Neural progenitor cell (in vitro differentiated cells): ENCODE measurements around the gene SMIM15. TPM values are rescaled to one million over a fixed set of nuclear protein-coding genes. Genes with fewer than 3 reads are reported as not detected.

Source experiments
- DNase-seq: peaks from one replicate; pipeline ENCODE4 v3.0.0-alpha.2; 2016; ENCODE audit warnings: low spot score
- H2AFZ ChIP-seq: fragments of 200-600 bp; sonication (generic); replicated peaks from 2 replicates; pipeline ENCODE4 v1.6.1; 2016; ENCODE audit warnings: antibody characterized with exemption
- H3F3A ChIP-seq: fragments of 200-600 bp; sonication (generic); 2 replicates; pipeline ENCODE4 v1.6.1; 2016; ENCODE audit warnings: antibody characterized with exemption, low read depth
- H3K27ac ChIP-seq: fragments of 200-600 bp; sonication (generic); 2 replicates; pipeline ENCODE4 v1.5.1; 2016; ENCODE audit warnings: mild to moderate bottlenecking
- H3K27me3 ChIP-seq: fragments of 200-600 bp; sonication (generic); 2 replicates; pipeline ENCODE4 v1.6.1; 2016; ENCODE audit warnings: mild to moderate bottlenecking, moderate library complexity
- H3K36me3 ChIP-seq: fragments of 200-600 bp; sonication (generic); 2 replicates; pipeline ENCODE4 v1.5.1; 2016
- H3K4me1 ChIP-seq: fragments of 200-600 bp; sonication (generic); 2 replicates; pipeline ENCODE4 v1.6.1; 2016; ENCODE audit warnings: mixed run types
- H3K4me2 ChIP-seq: fragments of 200-600 bp; sonication (generic); 2 replicates; pipeline ENCODE4 v1.6.1; 2016
- H3K4me3 ChIP-seq: fragments of 200-600 bp; sonication (generic); 2 replicates; pipeline ENCODE4 v1.5.1; 2016
- H3K79me2 ChIP-seq: fragments of 200-600 bp; sonication (generic); 2 replicates; pipeline ENCODE4 v1.6.1; 2016; ENCODE audit warnings: low read depth
- H3K9ac ChIP-seq: fragments of 200-600 bp; sonication (generic); 2 replicates; pipeline ENCODE4 v1.6.1; 2016
- H3K9me3 ChIP-seq: fragments of 200-600 bp; sonication (generic); 2 replicates; pipeline ENCODE4 v1.5.1; 2016; ENCODE audit warnings: low read depth
- H4K20me1 ChIP-seq: fragments of 200-600 bp; sonication (generic); 2 replicates; pipeline ENCODE4 v1.6.1; 2016; ENCODE audit warnings: low read depth
- H3K27ac Mint-ChIP-seq: 3 replicates; pipeline ENCODE4 v1.8.0; 2021; ENCODE audit warnings: mixed read lengths
- H3K27me3 Mint-ChIP-seq: 2 replicates; pipeline ENCODE4 v1.8.0; 2022; ENCODE audit warnings: low read depth, mild to moderate bottlenecking, inconsistent platforms, moderate library complexity, mixed read lengths; ENCODE audit not compliant: insufficient read depth
- H3K36me3 Mint-ChIP-seq: 3 replicates; pipeline ENCODE4 v1.8.0; 2021; ENCODE audit warnings: mixed read lengths
- H3K4me1 Mint-ChIP-seq: 3 replicates; pipeline ENCODE4 v1.8.0; 2021; ENCODE audit warnings: mixed read lengths
- H3K4me3 Mint-ChIP-seq: 3 replicates; pipeline ENCODE4 v1.8.0; 2021; ENCODE audit warnings: mild to moderate bottlenecking, moderate library complexity, mixed read lengths
- H3K9me3 Mint-ChIP-seq: 3 replicates; pipeline ENCODE4 v1.8.0; 2020; ENCODE audit warnings: mixed read lengths
- EZH2 ChIP-seq: fragments of 200-600 bp; sonication (generic); IDR thresholded peaks from 2 replicates; pipeline ENCODE4 v1.6.1; 2017; ENCODE audit warnings: antibody characterized with exemption, mild to moderate bottlenecking, moderate library complexity
- EZH2phosphoT487 ChIP-seq: fragments of 200-600 bp; sonication (generic); IDR thresholded peaks from 2 replicates; pipeline ENCODE4 v1.6.1; 2017; ENCODE audit warnings: antibody characterized with exemption
- total RNA-seq: library from RNA; depleted of rRNA; stranded (reverse); fragments of >200 nt; gene quantifications from 2 replicates; pipeline ENCODE4 v1.2.3, GENCODE V29; 2015; ENCODE audit warnings: low replicate concordance
- TF ChIP-seq, protein P1 (sequence below): fragments of 200-600 bp; sonication (generic); IDR thresholded peaks from 2 replicates; pipeline ENCODE4 v1.5.1; 2017; ENCODE audit warnings: antibody characterized with exemption, mild to moderate bottlenecking

Gene SMIM15
- total RNA-seq, 1 donor from 2014 or later: 40.9 TPM

DNA sequence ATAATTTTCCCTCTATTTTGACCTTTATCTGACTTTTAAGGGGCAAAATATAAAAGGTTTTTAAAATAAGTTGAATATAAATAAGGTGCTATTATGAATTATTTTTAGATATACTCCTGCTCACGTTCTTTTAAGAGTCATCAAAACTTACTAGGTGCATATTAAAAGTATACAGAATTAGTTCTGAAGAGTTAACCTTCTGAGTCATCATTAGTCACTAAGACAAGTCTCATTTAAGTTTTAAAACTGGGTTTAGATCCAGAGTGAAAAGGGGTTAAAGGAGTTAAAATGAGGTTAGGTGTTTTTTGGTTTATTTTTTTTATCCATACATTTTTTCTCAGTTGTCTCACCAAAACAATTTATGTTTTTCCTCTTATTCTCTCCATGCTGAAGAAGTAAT, 41.7 kb downstream of the SMIM15 start:
- Histone ChIP-seq H3K27ac (no peak overlapping the region), H3F3A (no peaks in the 10 kb centered on the region), H3K36me3 (no peaks in the 10 kb centered on the region), H2AFZ (no peak overlapping the region), H3K79me2 (no peaks in the 10 kb centered on the region), H3K9ac (no peak overlapping the region), H3K27me3 (no peaks in the 10 kb centered on the region), H3K4me2 (no peak overlapping the region), H3K4me1 (no peaks in the 10 kb centered on the region), H4K20me1 (no peaks in the 10 kb centered on the region), H3K9me3 (no peaks in the 10 kb centered on the region), H3K4me3 (no peak overlapping the region)
- H3K36me3 Mint-ChIP-seq: no peaks in the 10 kb centered on the region
- no peak overlapping the region for H3K27ac Mint-ChIP-seq
- no peaks in the 10 kb centered on the region for H3K9me3 Mint-ChIP-seq
- no peaks in the 10 kb centered on the region for H3K27me3 Mint-ChIP-seq
- H3K4me1 Mint-ChIP-seq: no peaks in the 10 kb centered on the region
- H3K4me3 Mint-ChIP-seq: no peak overlapping the region
- TF ChIP-seq EZH2phosphoT487 (no peak), EZH2 (no peak)
- TF ChIP-seq, protein P1, sequence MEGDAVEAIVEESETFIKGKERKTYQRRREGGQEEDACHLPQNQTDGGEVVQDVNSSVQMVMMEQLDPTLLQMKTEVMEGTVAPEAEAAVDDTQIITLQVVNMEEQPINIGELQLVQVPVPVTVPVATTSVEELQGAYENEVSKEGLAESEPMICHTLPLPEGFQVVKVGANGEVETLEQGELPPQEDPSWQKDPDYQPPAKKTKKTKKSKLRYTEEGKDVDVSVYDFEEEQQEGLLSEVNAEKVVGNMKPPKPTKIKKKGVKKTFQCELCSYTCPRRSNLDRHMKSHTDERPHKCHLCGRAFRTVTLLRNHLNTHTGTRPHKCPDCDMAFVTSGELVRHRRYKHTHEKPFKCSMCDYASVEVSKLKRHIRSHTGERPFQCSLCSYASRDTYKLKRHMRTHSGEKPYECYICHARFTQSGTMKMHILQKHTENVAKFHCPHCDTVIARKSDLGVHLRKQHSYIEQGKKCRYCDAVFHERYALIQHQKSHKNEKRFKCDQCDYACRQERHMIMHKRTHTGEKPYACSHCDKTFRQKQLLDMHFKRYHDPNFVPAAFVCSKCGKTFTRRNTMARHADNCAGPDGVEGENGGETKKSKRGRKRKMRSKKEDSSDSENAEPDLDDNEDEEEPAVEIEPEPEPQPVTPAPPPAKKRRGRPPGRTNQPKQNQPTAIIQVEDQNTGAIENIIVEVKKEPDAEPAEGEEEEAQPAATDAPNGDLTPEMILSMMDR: no peak
- DNase-seq: no peak

DNA sequence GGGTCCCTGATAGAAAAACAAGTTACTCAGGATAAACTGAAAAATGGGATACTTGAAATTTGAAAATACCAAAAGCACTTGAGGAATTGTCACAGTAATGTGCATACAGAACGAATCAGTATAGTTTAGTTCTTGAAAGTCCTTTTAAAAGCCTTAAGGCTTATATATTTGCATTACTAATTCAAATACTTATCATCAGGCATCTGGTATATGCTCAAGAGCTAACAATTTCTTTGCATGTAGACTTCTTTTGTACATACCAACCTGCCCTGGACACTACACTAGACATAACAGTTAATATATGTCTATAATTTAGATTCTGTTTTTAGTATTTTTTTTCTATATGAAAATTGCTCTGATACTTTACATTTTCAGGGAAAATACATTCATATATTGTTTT, 43.2 kb downstream of the SMIM15 start:
- Mint-ChIP-seq H3K27me3 (no peaks in the 10 kb centered on the region), H3K27ac (no peak overlapping the region), H3K36me3 (no peaks in the 10 kb centered on the region), H3K4me1 (no peaks in the 10 kb centered on the region), H3K9me3 (no peaks in the 10 kb centered on the region), H3K4me3 (no peak overlapping the region)
- H3K4me3 ChIP-seq: no peak overlapping the region
- no peaks in the 10 kb centered on the region for H3K9me3 ChIP-seq
- no peaks in the 10 kb centered on the region for H4K20me1 ChIP-seq
- H3F3A ChIP-seq: no peaks in the 10 kb centered on the region
- no peaks in the 10 kb centered on the region for H3K27me3 ChIP-seq
- H2AFZ ChIP-seq: no peak overlapping the region
- no peak overlapping the region for H3K27ac ChIP-seq
- TF ChIP-seq, protein P1: no peak
- H3K9ac ChIP-seq: no peak overlapping the region
- no peak overlapping the region for H3K4me2 ChIP-seq
- H3K4me1 ChIP-seq: no peaks in the 10 kb centered on the region
- H3K79me2 ChIP-seq: no peaks in the 10 kb centered on the region
- no peak for DNase-seq
- no peaks in the 10 kb centered on the region for H3K36me3 ChIP-seq

DNA sequence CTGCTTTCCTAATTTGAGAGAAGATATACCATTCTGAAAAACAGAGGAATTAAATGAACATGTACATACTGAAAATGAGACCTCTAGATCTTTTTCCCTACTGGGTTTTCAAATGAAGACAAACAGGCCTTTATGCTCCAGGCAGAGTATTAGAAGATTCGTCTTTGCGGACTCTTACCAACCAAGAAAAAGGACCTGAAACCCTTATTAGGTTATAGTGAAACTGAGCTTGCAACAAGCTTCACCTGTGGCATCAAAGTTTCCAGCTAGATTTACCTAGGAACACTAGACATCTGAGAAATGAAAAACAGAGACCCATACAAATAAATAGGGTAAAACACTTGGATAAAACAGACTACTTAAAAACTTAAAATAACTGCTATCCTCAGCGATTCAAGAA, 46.3 kb downstream of the SMIM15 start:
- Histone ChIP-seq H3K27me3 (no peaks in the 10 kb centered on the region), H4K20me1 (no peaks in the 10 kb centered on the region), H3K4me2 (no peak overlapping the region), H3F3A (no peaks in the 10 kb centered on the region), H2AFZ (no peak overlapping the region), H3K27ac (no peak overlapping the region), H3K4me3 (no peak overlapping the region), H3K9ac (no peak overlapping the region), H3K79me2 (no peaks in the 10 kb centered on the region), H3K9me3 (no peaks in the 10 kb centered on the region), H3K36me3 (no peaks in the 10 kb centered on the region), H3K4me1 (no peaks in the 10 kb centered on the region)
- H3K36me3 Mint-ChIP-seq: peaks cover 2% of the 10 kb centered on the region
- H3K4me1 Mint-ChIP-seq: no peaks in the 10 kb centered on the region
- TF ChIP-seq, protein P1: no peak
- TF ChIP-seq EZH2 (no peak), EZH2phosphoT487 (no peak)
- H3K27ac Mint-ChIP-seq: no peak overlapping the region
- H3K4me3 Mint-ChIP-seq: no peak overlapping the region
- H3K9me3 Mint-ChIP-seq: no peaks in the 10 kb centered on the region
- no peak for DNase-seq
- H3K27me3 Mint-ChIP-seq: peaks cover 3% of the 10 kb centered on the region

DNA sequence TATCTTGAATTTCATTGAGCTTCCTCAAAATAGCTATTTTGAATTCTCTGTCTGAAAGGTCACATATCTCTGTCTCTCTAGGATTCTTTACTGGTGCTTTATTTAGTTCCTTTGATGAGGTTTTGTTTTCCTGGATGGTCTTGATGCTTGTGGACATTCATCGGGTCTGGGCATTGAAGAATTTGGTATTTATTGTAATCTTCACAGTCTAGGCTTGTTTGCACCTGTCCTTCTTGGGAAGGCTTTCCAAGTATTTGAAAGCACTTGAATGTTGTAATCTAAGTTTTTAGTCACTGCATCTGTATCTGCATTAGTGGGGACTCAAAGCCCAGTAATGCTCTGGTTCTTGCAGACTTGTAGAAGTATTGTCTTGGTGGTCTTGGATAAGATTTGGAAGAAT, 47.8 kb downstream of the SMIM15 start:
- H3K4me3 ChIP-seq: no peak overlapping the region
- peaks cover 3% of the 10 kb centered on the region for H3K27me3 Mint-ChIP-seq
- no peak for DNase-seq

More for the DNA sequence above, 47.8 kb downstream of the SMIM15 start:
- Mint-ChIP-seq H3K4me3 (no peak overlapping the region), H3K9me3 (no peaks in the 10 kb centered on the region), H3K27ac (no peak overlapping the region), H3K4me1 (no peaks in the 10 kb centered on the region), H3K36me3 (peaks cover 2% of the 10 kb centered on the region)
- Histone ChIP-seq H3K27me3 (no peaks in the 10 kb centered on the region), H3K9me3 (no peaks in the 10 kb centered on the region), H3K4me2 (no peak overlapping the region), H2AFZ (no peak overlapping the region), H3K4me1 (no peaks in the 10 kb centered on the region), H3K36me3 (no peaks in the 10 kb centered on the region), H3K27ac (no peak overlapping the region), H3F3A (no peaks in the 10 kb centered on the region), H3K9ac (no peak overlapping the region), H3K79me2 (no peaks in the 10 kb centered on the region), H4K20me1 (no peaks in the 10 kb centered on the region)
- no peak for TF ChIP-seq EZH2phosphoT487
- TF ChIP-seq, protein P1: no peak
- no peak for TF ChIP-seq EZH2
